Heart right ventricle (tissue), 16 donors: ENCODE results near the gene VIL1. TPM values are rescaled to one million over a fixed set of nuclear protein-coding genes. Genes with fewer than 3 reads are reported as not detected.

Experiments
- ATAC-seq, 8 donors: fragments of 200-7000 bp; cut with Tn5 transposase; one replicate each; pipeline ENCODE4 v1.9.1; 2020; ENCODE audit warnings: mild to moderate bottlenecking in 8 of 8, moderate library complexity in 8 of 8, moderate number of reproducible peaks in 1 of 8
- DNase-seq, 2 donors: peaks; one replicate each; pipeline ENCODE4 v3.0.0-alpha.2; 2020
- H3K27ac ChIP-seq, 10 donors: fragments of 200-600 bp; sonication (generic) in 2 of 10; one replicate each; pipeline versions ENCODE4 v1.5.0 to v1.8.0; 2020 to 2022; ENCODE audit warnings: mild to moderate bottlenecking in 3 of 10
- H3K27me3 ChIP-seq, 7 donors: fragments of 200-600 bp; one replicate each; pipeline ENCODE4 v1.8.0; 2021 to 2022; ENCODE audit warnings: mild to moderate bottlenecking in 2 of 7
- H3K36me3 ChIP-seq, 9 donors: fragments of 200-600 bp; sonication (generic) in 1 of 9; one replicate each; pipeline versions ENCODE4 v1.5.0 to v1.8.0; 2020 to 2022; ENCODE audit warnings: mild to moderate bottlenecking in 2 of 9
- H3K4me1 ChIP-seq, 9 donors: fragments of 200-600 bp; sonication (generic) in 1 of 9; one replicate each; pipeline versions ENCODE4 v1.5.0 to v1.8.0; 2020 to 2022; ENCODE audit warnings: mild to moderate bottlenecking in 4 of 9
- H3K4me3 ChIP-seq, 10 donors: fragments of 200-600 bp; sonication (generic) in 2 of 10; one replicate each; pipeline versions ENCODE4 v1.5.0 to v1.8.0; 2020 to 2022; ENCODE audit warnings: mild to moderate bottlenecking in 7 of 10, moderate library complexity in 2 of 10
- H3K9me3 ChIP-seq, 11 donors: fragments of 200-600 bp in 10 of 11; sonication (generic) in 2 of 11; one replicate each; pipeline versions ENCODE4 v1.5.0 to v1.8.0; 2013 to 2022; ENCODE audit warnings: mild to moderate bottlenecking in 2 of 11, control low read depth in 1 of 11, moderate library complexity in 1 of 11
- WGBS, 2 donors: extraction: QIAGEN DNeasy Blood & Tissue Kit; methylation state at CpG; one replicate each; pipeline ENCODE4 v1.1.7; 2013; ENCODE audit warnings: inconsistent platforms in 1 of 2; 5-methylcytosine and 5-hydroxymethylcytosine counted together
- intact Hi-C, 10 donors: fragments of 100-400 bp; cut with DNase I; formaldehyde crosslinking; loops; one replicate each; pipeline versions ENCODE4 v1.11.1 to v1.14.2; 2022
- polyA plus RNA-seq, 2 donors: library from polyadenylated mRNA; stranded (reverse); fragments of 200-250 nt; gene quantifications; one replicate each; pipeline ENCODE4 v1.2.3, GENCODE V29; 2013
- total RNA-seq, 10 donors: library from RNA; stranded (reverse); fragmentation: NEBNext Ultra II Directional in 3 of 10; extraction: Animal tissue kit (Norgen Biotek cat#: 25700) in 3 of 10; gene quantifications; one replicate each; pipeline versions ENCODE4 v1.2.1 to v1.2.4, GENCODE V29; 2021 to 2023
- TF ChIP-seq, protein P1 (sequence below), 9 donors: fragments of 200-600 bp; sonication (generic) in 2 of 9; IDR thresholded peaks; one replicate each; pipeline versions ENCODE4 v1.5.0 to v1.8.0; 2021 to 2022; ENCODE audit warnings: antibody characterized with exemption in 9 of 9, mild to moderate bottlenecking in 5 of 9, moderate library complexity in 1 of 9
- donor health status: Arrhythmogenic right ventricular cardiomyopathy.
- donor health status: ischemic (EF 13 %, LVEDD 7.1; RV severe dilation, severe dysfunction).
- donor health status: healthy with polysubstance abuse.
- donor health status: DM: no; HTN: yes; CAD: no.
- donor health status: DM: no; HTN: no; CAD: no.
- donor health status: ischemic (EF 25% LVEDD 6.9; RV normal size, moderate dysfunction).
- donor health status: ischemic (EF 25% LVEDD 5.7; RV mildly dilated, moderate dysfunction).
- donor health status: healthy.
- donor health status: DM: yes; HTN: yes; CAD: no.
- donor health status: Ischemic cardiomyopathy.
- donor health status: ischemic (EF 35%, LVEDD 5.7; RV mildly dilated, moderate dysfunction).
- donor health status: nonischemic (EF 11% LVEDD 7.7; RV severe dilation, severe dysfunction).
- donor health status: DM: yes; HTN: yes; CAD: no.
- donor health status: PGD.
- donor health status: ischemic (EF 29% LVEDD 5.4; RV normal size, mild dysfunction).
- donor health status: nonischemic (EF 23%, LVEDD 6.1; RV moderate dilation, normal function).

The VIL1 gene
- total and polyA plus RNA-seq, 12 donors: 0.06 TPM; not detected in 11

GRCh38 chr2:218478544-218478943 is 59.6 kb downstream of the VIL1 start:
- WGBS, 2 donors: 91 to 92% methylated on average over 2 of the region's 2 CpGs

DNA sequence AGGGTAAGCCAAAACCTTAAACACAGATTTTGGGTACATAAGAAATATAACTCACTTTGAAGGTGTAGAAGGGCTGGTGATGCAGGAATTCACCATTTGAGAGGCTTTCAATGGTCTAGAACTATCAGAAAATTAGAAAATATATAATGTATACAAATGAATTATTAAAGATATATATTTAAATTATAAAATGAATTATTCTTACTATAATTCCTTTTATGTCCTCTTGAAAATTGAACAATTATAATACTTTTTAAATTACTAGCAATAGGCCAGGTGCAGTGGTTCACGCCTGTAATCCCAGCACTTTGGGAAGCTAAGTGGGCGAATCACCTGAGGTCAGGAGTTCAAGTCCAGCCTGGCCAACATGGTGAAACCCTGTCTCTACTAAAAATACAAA is 60.7 kb downstream of the VIL1 start:
- 99 to 100% methylated on average over 2 of the region's 2 CpGs for WGBS, 2 donors
- Histone ChIP-seq H3K27ac (no peak overlapping the region), H3K4me1 (peaks cover 0 to 12% (median 0%) of the 10 kb centered on the region in 9 donors), H3K9me3 (no peaks in the 10 kb centered on the region), H3K27me3 (no peaks in the 10 kb centered on the region), H3K4me3 (no peak overlapping the region), H3K36me3 (peaks cover 0 to 98% (median 11%) of the 10 kb centered on the region in 9 donors)
- ATAC-seq (no peak), DNase-seq (no peak)
- TF ChIP-seq, protein P1, sequence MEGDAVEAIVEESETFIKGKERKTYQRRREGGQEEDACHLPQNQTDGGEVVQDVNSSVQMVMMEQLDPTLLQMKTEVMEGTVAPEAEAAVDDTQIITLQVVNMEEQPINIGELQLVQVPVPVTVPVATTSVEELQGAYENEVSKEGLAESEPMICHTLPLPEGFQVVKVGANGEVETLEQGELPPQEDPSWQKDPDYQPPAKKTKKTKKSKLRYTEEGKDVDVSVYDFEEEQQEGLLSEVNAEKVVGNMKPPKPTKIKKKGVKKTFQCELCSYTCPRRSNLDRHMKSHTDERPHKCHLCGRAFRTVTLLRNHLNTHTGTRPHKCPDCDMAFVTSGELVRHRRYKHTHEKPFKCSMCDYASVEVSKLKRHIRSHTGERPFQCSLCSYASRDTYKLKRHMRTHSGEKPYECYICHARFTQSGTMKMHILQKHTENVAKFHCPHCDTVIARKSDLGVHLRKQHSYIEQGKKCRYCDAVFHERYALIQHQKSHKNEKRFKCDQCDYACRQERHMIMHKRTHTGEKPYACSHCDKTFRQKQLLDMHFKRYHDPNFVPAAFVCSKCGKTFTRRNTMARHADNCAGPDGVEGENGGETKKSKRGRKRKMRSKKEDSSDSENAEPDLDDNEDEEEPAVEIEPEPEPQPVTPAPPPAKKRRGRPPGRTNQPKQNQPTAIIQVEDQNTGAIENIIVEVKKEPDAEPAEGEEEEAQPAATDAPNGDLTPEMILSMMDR (IDR thresholded peaks at IDR 0.05): no peak
- intact Hi-C loops: loop anchor here in 1 of 10 donors (5.0 kb wide), 1 partner anchor 1117 kb away; no protein-coding TSS in a partner anchor

More at GRCh38 chr2:218478544-218478943, 59.6 kb downstream of the VIL1 start:
- peaks cover 0 to 12% (median 0%) of the 10 kb centered on the region in 9 donors for H3K4me1 ChIP-seq
- no peaks in the 10 kb centered on the region for H3K9me3 ChIP-seq
- DNase-seq (no peak), ATAC-seq (no peak)
- no peaks in the 10 kb centered on the region for H3K27me3 ChIP-seq
- intact Hi-C loops: loop anchor here in 1 of 10 donors (5.0 kb wide), 1 partner anchor 1116 kb away; no protein-coding TSS in a partner anchor
- TF ChIP-seq, protein P1 (IDR thresholded peaks at IDR 0.05): no peak
- no peak overlapping the region for H3K4me3 ChIP-seq
- peaks cover 0 to 98% (median 16%) of the 10 kb centered on the region in 9 donors for H3K36me3 ChIP-seq
- H3K27ac ChIP-seq: no peak overlapping the region

GRCh38 chr2:218482651-218483050 is 63.7 kb downstream of the VIL1 start:
- no peak for ATAC-seq
- TF ChIP-seq, protein P1 (IDR thresholded peaks at IDR 0.05): no peak
- intact Hi-C loops: no loop called here

DNA sequence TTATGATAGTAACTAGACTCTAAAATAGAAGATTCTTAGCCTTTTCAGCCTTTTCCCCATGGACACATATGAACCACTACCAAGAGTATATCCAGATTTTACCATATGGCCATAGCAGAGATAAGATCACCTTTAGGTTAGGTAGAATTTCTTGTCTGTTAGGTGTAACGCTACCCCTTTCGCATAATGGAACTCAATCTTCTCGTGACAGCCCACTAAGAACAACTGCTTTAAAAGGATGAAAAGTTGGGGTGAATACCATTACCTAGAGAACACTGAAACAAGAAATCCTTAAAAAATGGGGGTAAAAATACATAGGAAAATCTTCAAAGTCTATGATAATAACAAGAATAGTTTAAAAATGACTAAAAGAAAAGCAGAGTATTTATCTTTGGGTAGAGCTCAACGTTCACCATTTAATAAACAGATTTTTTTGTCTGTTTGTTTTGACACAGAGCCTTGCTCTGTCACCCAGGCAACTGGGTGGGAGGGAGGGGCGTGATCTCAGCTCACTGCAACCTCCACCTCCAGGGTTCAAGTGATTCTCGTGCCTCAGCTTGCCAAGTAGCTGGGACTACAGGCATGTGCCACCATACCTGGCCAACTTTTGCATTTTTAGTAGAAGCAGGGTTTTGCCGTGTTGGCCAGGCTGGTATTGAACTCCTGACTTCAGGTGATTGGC is 67.2 kb downstream of the VIL1 start:
- H3K9me3 ChIP-seq: no peaks in the 10 kb centered on the region
- peaks cover 0 to 100% (median 21%) of the 10 kb centered on the region in 9 donors for H3K36me3 ChIP-seq
- TF ChIP-seq, protein P1 (IDR thresholded peaks at IDR 0.05): no peak
- WGBS, 2 donors: 79 to 84% methylated on average over 7 of the region's 7 CpGs
- intact Hi-C loops: no loop called here
- no peaks in the 10 kb centered on the region for H3K4me1 ChIP-seq
- no peak overlapping the region for H3K4me3 ChIP-seq
- ATAC-seq: no peak
- H3K27ac ChIP-seq: no peak overlapping the region
- no peaks in the 10 kb centered on the region for H3K27me3 ChIP-seq
- DNase-seq: no peak

More at GRCh38 chr2:218482651-218483050, 63.7 kb downstream of the VIL1 start:
- H3K9me3 ChIP-seq: no peaks in the 10 kb centered on the region
- no peak overlapping the region for H3K27ac ChIP-seq
- peaks cover 0 to 100% (median 12%) of the 10 kb centered on the region in 9 donors for H3K36me3 ChIP-seq
- no peaks in the 10 kb centered on the region for H3K4me1 ChIP-seq
- no peaks in the 10 kb centered on the region for H3K27me3 ChIP-seq
- DNase-seq: no peak
- 82 to 85% methylated on average over 1 of the region's 1 CpG for WGBS, 2 donors
- no peak overlapping the region for H3K4me3 ChIP-seq
